Endothelial cell of umbilical vein (primary cell): ENCODE measurements around the gene PTPN14. TPM values are rescaled to one million over a fixed set of nuclear protein-coding genes. Genes with fewer than 3 reads are reported as not detected.

Experiments
- BruUV-seq: library from RNA; stranded (reverse); fragments of 400-500 nt; replicated peaks from 2 replicates; lab custom pipeline; 2021; lab: Mats Ljungman, UMichigan
- CTCF ChIA-PET: fragments of 300-600, 350-600 bp; sonication (Branson Sonifier 250); formaldehyde crosslinking; loops from one replicate; lab custom pipeline; 2021; ENCODE audit warnings: antibody characterized with exemption, inconsistent platforms; lab: Charles Lee
- POLR2A ChIA-PET: fragments of 300-600, 350-600 bp; sonication (Branson Sonifier 250); formaldehyde crosslinking; loops from one replicate; lab custom pipeline; 2021; ENCODE audit warnings: antibody characterized with exemption, inconsistent platforms; lab: Charles Lee
- DNase-seq: peaks from one replicate; pipeline ENCODE4 v3.0.0-alpha.2; 2011; ENCODE audit warnings: low read depth, low spot score
- FAIRE-seq: peaks from 2 replicates; lab custom pipeline; 2011; peaks lifted over from hg19 to GRCh38; lab: Jason Lieb, UNC
- H2AFZ ChIP-seq: 2 replicates; pipeline ENCODE4 v1.6.0; 2012; ENCODE audit warnings: low read depth, low read length, control low read depth, inconsistent platforms
- H3K27ac ChIP-seq: 2 replicates; pipeline ENCODE4 v1.5.1; 2011; ENCODE audit warnings: low read depth, mild to moderate bottlenecking, control low read depth, low read length, moderate library complexity; ENCODE audit not compliant: insufficient read depth
- H3K27me3 ChIP-seq, 2 experiments: 2 replicates each; pipeline versions ENCODE4 v1.6.0 to v1.6.1; 2011; ENCODE audit warnings: low read length in 2 of 2, mixed read lengths in 1 of 2; ENCODE audit not compliant: control insufficient read depth in 2 of 2, insufficient read depth in 2 of 2
- H3K36me3 ChIP-seq, 2 experiments: 2 replicates in 1 of 2; 3 replicates in 1 of 2; pipeline ENCODE4 v1.5.1; 2011; ENCODE audit warnings: low read length in 2 of 2, mild to moderate bottlenecking in 1 of 2, moderate library complexity in 1 of 2; ENCODE audit not compliant: control insufficient read depth in 2 of 2, insufficient read depth in 2 of 2; ENCODE audit errors: extremely low read depth in 1 of 2
- H3K4me1 ChIP-seq: 3 replicates; pipeline ENCODE4 v1.5.1; 2011; ENCODE audit warnings: mild to moderate bottlenecking, low read length; ENCODE audit not compliant: control insufficient read depth, insufficient read depth; ENCODE audit errors: extremely low read depth
- H3K4me2 ChIP-seq: 2 replicates; pipeline ENCODE4 v1.6.1; 2011; ENCODE audit warnings: low read length, control low read depth, mixed read lengths; ENCODE audit not compliant: insufficient read depth
- H3K4me3 ChIP-seq, 3 experiments: fragments of 200-600 bp in 1 of 3; sonication (generic), shearing (Covaris generic) in 1 of 3; replicated peaks in 1 of 3; 2 replicates each; pipeline ENCODE4 v1.5.1; 2011 to 2016; ENCODE audit warnings: control low read depth in 3 of 3, low read length in 3 of 3, mild to moderate bottlenecking in 2 of 3, inconsistent platforms in 1 of 3, low read depth in 1 of 3, moderate library complexity in 1 of 3; ENCODE audit not compliant: insufficient read depth in 1 of 3
- H3K79me2 ChIP-seq: 2 replicates; pipeline ENCODE4 v1.6.0; 2012; ENCODE audit warnings: low read length, inconsistent platforms; ENCODE audit not compliant: control insufficient read depth, insufficient read depth
- H3K9ac ChIP-seq: replicated peaks from 2 replicates; pipeline ENCODE3; 2011; ENCODE audit warnings: low read length, control low read depth; ENCODE audit not compliant: insufficient read depth; ENCODE audit errors: extremely low read depth
- H3K9me1 ChIP-seq: replicated peaks from 3 replicates; pipeline ENCODE4 v1.6.0; 2011; ENCODE audit warnings: mild to moderate bottlenecking, low read length; ENCODE audit not compliant: control insufficient read depth, insufficient read depth; ENCODE audit errors: extremely low read depth
- H3K9me3 ChIP-seq: replicated peaks from 2 replicates; pipeline ENCODE4 v1.5.1; 2012; ENCODE audit warnings: low read length, inconsistent platforms; ENCODE audit not compliant: control insufficient read depth, insufficient read depth
- H4K20me1 ChIP-seq: replicated peaks from 2 replicates; pipeline ENCODE3; 2011; ENCODE audit warnings: mild to moderate bottlenecking, low read length; ENCODE audit not compliant: control insufficient read depth, insufficient read depth; ENCODE audit errors: extremely low read depth
- EZH2 ChIP-seq: IDR thresholded peaks from 2 replicates; pipeline ENCODE4 v1.6.1; 2012; ENCODE audit warnings: borderline replicate concordance, low read depth, mild to moderate bottlenecking, moderate library complexity, low read length, inconsistent platforms; ENCODE audit not compliant: severe bottlenecking
- FOS ChIP-seq: IDR thresholded peaks from 2 replicates; pipeline ENCODE4 v1.6.1; 2011; ENCODE audit warnings: mild to moderate bottlenecking, low read length, moderate library complexity, borderline replicate concordance; ENCODE audit not compliant: insufficient read depth
- GATA2 ChIP-seq: IDR thresholded peaks from 2 replicates; pipeline ENCODE4 v1.7.0; 2011; ENCODE audit warnings: low read depth, mild to moderate bottlenecking, moderate library complexity, mixed read lengths, low read length; ENCODE audit not compliant: insufficient read length, insufficient read depth
- MAX ChIP-seq: IDR thresholded peaks from 2 replicates; pipeline ENCODE4 v1.6.1; 2011; ENCODE audit not compliant: insufficient read depth, insufficient read length
- POLR2A ChIP-seq: IDR thresholded peaks from 2 replicates; pipeline ENCODE4 v1.6.1; 2012; ENCODE audit warnings: low read depth, mild to moderate bottlenecking, control low read depth, low read length
- POLR2AphosphoS5 ChIP-seq: IDR thresholded peaks from 2 replicates; pipeline ENCODE4 v1.6.1; 2012; ENCODE audit warnings: low read depth, mild to moderate bottlenecking, control low read depth, low read length, moderate library complexity; ENCODE audit not compliant: insufficient read depth
- dilution Hi-C: fragments of 300-500 bp; cut with MboI; formaldehyde crosslinking; loops from one replicate; pipeline ENCODE4 v1.15.0; 2019; ENCODE audit warnings: low sequenced_read_pairs; ENCODE audit not compliant: extremely low pct_ligation_motif_present
- intact Hi-C: fragments of 100-400 bp; cut with micrococcal nuclease; formaldehyde crosslinking; loops from one replicate; pipeline ENCODE4 v1.10.0; 2022
- polyA plus RNA-seq, 4 experiments: library from polyadenylated mRNA; depleted of rRNA in 3 of 4; stranded (reverse) in 3 of 4; unstranded in 1 of 4; fragments of >200 nt; gene quantifications; 2 replicates each; pipeline versions ENCODE4 v1.2.1 to v1.2.3, GENCODE V29; 2011 to 2012; ENCODE audit warnings: missing spikeins in 1 of 4
- total RNA-seq: library from RNA; stranded (reverse); gene quantifications from 2 replicates; pipeline ENCODE4 v1.2.3, GENCODE V29; 2021
- TF ChIP-seq, protein P1 (sequence below), 2 donors: IDR thresholded peaks; 1 replicate in 1 of 2; 2 replicates in 1 of 2; pipeline ENCODE4 v1.5.1; 2011; ENCODE audit warnings: low read length in 2 of 2, mild to moderate bottlenecking in 2 of 2, moderate library complexity in 2 of 2, control low read depth in 1 of 2, inconsistent platforms in 1 of 2, low read depth in 1 of 2; ENCODE audit not compliant: insufficient read depth in 1 of 2; ENCODE audit errors: extremely low read depth in 1 of 2

The PTPN14 gene
- total and polyA plus RNA-seq, 2 donors (not counting 3 experiments of a cell fraction or from before 2014, with no cell fraction given) = 18.5 to 93.0 TPM

GRCh38 chr1:214590696-214591095, 39.3 kb upstream of the PTPN14 start:
- Histone ChIP-seq H3K4me2 (no peak overlapping the region), H3K79me2 (no peaks in the 10 kb centered on the region), H4K20me1 (no peaks in the 10 kb centered on the region), H3K4me1 (no peaks in the 10 kb centered on the region), H2AFZ (no peak overlapping the region), H3K9ac (no peak overlapping the region), H3K9me3 (no peaks in the 10 kb centered on the region), H3K36me3 (no peaks in the 10 kb centered on the region), H3K27ac (no peak overlapping the region), H3K27me3 (no peaks in the 10 kb centered on the region), H3K4me3 (no peak overlapping the region), H3K9me1 (no peaks in the 10 kb centered on the region)
- CTCF ChIA-PET = interaction anchor here (0.7 to 4.7 kb wide), 4 partner anchors 8 to 376 kb away, joined by 3 to 58 read pairs (median 14); no protein-coding TSS in a partner anchor
- POLR2A ChIA-PET = no interaction called here
- peak; percentile 8 for FAIRE-seq
- no TSS peak for BruUV-seq
- DNase-seq = no peak
- dilution Hi-C loops (loop anchor here (25.0 kb wide), 1 partner anchor 253 kb away; no protein-coding TSS in a partner anchor), intact Hi-C loops (no loop called here)
- TF ChIP-seq POLR2AphosphoS5 (no peak), POLR2A (no peak), GATA2 (no peak), MAX (no peak), EZH2 (no peak), FOS (no peak)
- TF ChIP-seq, protein P1, sequence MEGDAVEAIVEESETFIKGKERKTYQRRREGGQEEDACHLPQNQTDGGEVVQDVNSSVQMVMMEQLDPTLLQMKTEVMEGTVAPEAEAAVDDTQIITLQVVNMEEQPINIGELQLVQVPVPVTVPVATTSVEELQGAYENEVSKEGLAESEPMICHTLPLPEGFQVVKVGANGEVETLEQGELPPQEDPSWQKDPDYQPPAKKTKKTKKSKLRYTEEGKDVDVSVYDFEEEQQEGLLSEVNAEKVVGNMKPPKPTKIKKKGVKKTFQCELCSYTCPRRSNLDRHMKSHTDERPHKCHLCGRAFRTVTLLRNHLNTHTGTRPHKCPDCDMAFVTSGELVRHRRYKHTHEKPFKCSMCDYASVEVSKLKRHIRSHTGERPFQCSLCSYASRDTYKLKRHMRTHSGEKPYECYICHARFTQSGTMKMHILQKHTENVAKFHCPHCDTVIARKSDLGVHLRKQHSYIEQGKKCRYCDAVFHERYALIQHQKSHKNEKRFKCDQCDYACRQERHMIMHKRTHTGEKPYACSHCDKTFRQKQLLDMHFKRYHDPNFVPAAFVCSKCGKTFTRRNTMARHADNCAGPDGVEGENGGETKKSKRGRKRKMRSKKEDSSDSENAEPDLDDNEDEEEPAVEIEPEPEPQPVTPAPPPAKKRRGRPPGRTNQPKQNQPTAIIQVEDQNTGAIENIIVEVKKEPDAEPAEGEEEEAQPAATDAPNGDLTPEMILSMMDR (IDR thresholded peaks at IDR 0.05; ENCODE audit: extremely low read depth in 1 of 2, insufficient read depth in 1 of 2, low read depth in 1 of 2, low read length in 2 of 2) = peak in 1 of 2 donors; percentile 5
